Upper lobe of left lung (tissue), 4 donors: ENCODE data around the gene ALCAM.

Experiments used
- EP300 ChIP-seq, 4 donors: sonication (generic); formaldehyde crosslinking; IDR thresholded peaks; one replicate each; pipeline ENCODE4 v1.5.1; 2017; ENCODE audit warnings: antibody characterized with exemption in 4 of 4, control low read depth in 2 of 4
- POLR2A ChIP-seq, 4 donors: fragments of 450-650 bp; IDR thresholded peaks; one replicate each; pipeline ENCODE4 v1.5.1; 2016 to 2017; ENCODE audit warnings: antibody characterized with exemption in 4 of 4, mild to moderate bottlenecking in 2 of 4
- POLR2AphosphoS5 ChIP-seq, 2 donors: sonication (generic); formaldehyde crosslinking; IDR thresholded peaks; one replicate each; pipeline ENCODE4 v1.5.1; 2017; ENCODE audit warnings: antibody characterized with exemption in 2 of 2
- TF ChIP-seq, protein P1 (sequence below), 6 experiments: fragments of 450-650 bp in 4 of 6; fragments of 200-600 bp in 2 of 6; sonication (generic) in 2 of 6; IDR thresholded peaks; one replicate each; pipeline ENCODE4 v1.5.1; 2016 to 2019; ENCODE audit warnings: antibody characterized with exemption in 6 of 6

DNA sequence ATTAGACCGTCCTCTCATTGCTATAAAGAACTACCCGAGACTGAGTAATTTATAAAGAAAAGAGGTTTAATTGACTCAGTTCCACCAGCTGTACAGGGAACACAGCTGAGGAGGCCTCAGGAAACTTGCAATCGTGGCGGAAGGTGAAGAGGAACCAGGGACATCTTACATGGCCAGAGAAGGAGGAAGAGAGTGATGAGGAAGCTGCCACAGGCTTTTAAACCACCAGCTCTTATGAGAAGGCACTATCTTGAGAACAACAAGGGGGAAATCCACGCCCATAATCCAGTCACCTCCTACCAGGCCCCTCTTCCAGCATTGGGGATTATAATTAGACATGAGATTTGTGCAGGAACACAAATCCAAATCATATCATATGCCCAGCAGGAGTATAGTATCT lies 138.5 kb downstream of the ALCAM start:
- TF ChIP-seq, protein P1, sequence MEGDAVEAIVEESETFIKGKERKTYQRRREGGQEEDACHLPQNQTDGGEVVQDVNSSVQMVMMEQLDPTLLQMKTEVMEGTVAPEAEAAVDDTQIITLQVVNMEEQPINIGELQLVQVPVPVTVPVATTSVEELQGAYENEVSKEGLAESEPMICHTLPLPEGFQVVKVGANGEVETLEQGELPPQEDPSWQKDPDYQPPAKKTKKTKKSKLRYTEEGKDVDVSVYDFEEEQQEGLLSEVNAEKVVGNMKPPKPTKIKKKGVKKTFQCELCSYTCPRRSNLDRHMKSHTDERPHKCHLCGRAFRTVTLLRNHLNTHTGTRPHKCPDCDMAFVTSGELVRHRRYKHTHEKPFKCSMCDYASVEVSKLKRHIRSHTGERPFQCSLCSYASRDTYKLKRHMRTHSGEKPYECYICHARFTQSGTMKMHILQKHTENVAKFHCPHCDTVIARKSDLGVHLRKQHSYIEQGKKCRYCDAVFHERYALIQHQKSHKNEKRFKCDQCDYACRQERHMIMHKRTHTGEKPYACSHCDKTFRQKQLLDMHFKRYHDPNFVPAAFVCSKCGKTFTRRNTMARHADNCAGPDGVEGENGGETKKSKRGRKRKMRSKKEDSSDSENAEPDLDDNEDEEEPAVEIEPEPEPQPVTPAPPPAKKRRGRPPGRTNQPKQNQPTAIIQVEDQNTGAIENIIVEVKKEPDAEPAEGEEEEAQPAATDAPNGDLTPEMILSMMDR (IDR thresholded peaks at IDR 0.05): no peak
- TF ChIP-seq POLR2A (IDR thresholded peaks at IDR 0.05) (no peak), POLR2AphosphoS5 (IDR thresholded peaks at IDR 0.05) (no peak), EP300 (IDR thresholded peaks at IDR 0.05) (no peak)
